Posterior vena cava (tissue), 2 donors: ENCODE measurements around the gene IL34. TPM values are rescaled to one million over a fixed set of nuclear protein-coding genes. Genes with fewer than 3 reads are reported as not detected.
"Not testable (repeated sequence)": the region's sequence is repeated elsewhere in the genome, so short reads cannot be mapped to it uniquely, and the experiment has no call there.

Experiments
- DNase-seq: peaks from one replicate; pipeline ENCODE4 v3.0.0-alpha.2; 2020; ENCODE audit warnings: low spot score
- intact Hi-C, 2 donors: fragments of 100-400 bp; cut with DNase I; formaldehyde crosslinking; loops; one replicate each; pipeline versions ENCODE4 v1.14.1 to v1.14.2; 2022 to 2023
- total RNA-seq, 2 donors: library from RNA; stranded (reverse); fragmentation: NEBNext Ultra II Directional; extraction: Animal tissue kit (Norgen Biotek cat#: 25700); gene quantifications; one replicate each; pipeline ENCODE4 v1.2.1, GENCODE V29; 2021
- donor health status: DM: yes; HTN: yes; CAD: no.
- donor health status: DM: yes; HTN: yes; CAD: no.

Gene IL34
- total RNA-seq, 2 donors from 2014 or later = 4.0 to 4.3 TPM

GRCh38 chr16:70665113-70665694 is 18.8 kb downstream of the IL34 start:
- DNase-seq = peak; percentile 74
- intact Hi-C loops = no loop called here

DNA sequence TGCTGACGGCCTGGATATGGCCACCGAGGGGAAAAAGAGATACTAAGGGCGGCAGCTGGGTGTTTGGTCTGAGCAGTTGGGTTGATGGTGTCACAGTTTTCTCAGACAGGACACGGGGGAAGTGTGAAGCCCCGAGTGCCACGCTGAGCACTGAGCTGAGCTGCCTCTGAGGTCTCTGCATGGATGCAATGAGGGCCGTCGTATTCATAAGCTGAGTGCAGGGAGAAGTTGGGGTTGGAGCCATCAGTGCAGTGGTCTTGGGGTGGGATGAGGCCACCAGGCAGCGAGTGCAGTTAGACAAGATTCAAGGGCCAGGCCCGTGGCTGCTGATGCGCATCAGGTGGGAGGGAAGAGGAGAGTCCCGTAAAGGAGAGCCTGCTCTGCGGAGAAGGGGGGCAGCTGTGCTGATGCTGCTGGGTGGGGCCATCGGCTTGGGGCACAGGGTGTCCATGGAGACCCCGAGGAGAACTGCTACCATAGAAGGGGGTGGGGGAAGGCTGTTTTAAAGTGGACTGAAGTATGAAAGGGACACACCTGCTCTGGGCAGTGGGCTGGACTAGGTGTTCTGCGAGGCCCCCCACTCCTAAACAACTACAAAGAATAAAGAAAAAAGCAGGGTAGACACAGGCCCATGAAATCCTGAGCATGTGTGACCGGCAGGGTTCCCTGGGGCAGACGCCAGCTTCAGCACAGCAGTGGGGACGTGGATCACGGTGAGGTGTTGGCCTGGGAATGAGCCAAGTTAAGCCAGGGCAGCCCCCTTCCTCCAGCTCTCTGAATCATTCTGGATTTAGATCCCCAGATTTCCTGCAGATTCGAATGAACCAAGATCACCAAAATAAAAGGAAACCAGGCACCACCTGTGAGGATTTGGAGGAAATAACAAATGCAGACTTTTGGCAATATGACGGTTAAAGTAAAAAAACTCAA is 19.7 kb downstream of the IL34 start:
- intact Hi-C loops = no loop called here
- DNase-seq = peak; percentile 65

- no peak for DNase-seq
- intact Hi-C loops = no loop called here
These were observed 23.8 kb downstream of the IL34 start for GRCh38 chr16:70670175-70670574.

GRCh38 chr16:70670938-70671337 is 24.6 kb downstream of the IL34 start:
- peak; percentile 45 for DNase-seq
- intact Hi-C loops = not testable (repeated sequence)

DNA sequence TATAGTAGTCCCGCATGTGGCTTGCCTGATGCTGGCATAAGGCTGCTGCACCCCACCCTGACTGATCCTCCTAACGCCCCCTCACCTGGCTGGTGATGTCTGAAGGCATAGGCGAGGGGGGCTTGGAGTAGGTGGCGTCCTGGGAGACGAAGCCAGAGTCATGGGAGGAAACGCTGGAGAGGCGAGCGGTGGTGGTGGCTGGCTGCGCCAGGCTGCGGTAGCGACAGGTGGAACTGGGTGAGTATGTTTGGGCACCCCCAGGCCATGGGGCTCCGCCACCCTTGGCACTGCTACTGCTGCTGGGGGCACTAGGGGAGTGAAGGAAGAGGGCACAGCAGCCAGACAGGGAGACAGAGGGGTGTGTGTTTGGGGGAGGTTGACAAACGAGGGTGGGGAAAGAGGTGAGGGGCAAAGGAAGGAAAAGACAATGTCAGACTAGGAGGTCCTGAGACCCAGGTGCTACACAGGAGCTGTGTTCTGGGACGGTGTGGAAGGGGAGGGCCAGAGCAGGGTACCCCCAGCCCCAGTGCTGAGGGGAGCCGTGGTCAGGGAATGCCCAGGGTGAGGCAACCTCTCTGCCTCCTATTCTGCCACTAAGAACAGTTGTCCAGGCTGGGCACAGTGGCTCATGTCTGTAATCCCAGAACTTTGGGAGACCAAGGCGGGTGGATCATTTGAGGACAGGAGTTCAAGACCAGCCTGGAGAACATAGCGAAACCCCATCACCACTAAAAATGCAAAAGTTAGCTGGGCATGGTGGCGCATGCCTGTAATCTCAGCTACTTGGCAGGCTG is 28.1 kb downstream of the IL34 start:
- DNase-seq = peak; percentile 72
- intact Hi-C loops = no loop called here

GRCh38 chr16:70675851-70676513 is 29.6 kb downstream of the IL34 start:
- intact Hi-C loops = no loop called here
- peak; percentile 82 for DNase-seq

DNA sequence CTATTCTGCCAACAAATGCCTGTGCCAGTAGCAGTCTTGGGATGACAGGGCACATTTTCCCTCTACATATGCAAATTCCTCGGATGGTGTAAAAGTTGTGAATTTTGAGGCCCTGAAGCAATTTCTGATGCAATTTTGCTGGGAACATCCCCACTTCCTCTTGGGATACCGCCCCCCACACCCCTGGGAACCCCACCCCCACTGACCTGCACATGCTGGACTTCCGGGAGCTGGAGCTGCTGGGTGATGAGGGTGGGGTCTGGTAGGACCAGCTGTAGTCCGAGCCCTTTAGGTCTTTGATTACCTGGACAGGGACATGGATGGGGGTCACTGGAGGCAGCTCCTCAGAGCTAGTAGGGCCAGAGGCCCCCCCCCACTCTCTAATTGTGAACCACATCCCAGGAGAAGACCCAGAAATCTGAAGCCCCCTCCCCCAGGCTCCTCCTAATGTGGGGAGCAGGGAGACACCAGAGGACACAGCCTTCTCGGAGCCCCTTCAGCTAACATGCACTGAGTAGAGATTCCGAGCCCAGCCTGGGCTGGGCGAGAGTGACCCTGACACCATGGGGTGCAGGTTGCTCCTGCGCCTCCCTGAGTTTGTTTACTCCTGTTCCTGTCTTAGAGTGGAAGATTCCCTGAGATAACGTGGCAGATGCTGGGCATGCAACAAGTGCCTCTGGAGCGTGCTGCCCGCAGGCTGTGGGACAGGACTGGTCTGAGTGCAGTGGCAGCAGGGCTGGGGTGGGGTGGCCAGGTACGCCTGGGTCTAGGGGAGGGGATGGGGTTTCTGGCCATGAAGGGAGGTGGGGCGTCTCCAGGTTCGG is 30.5 kb downstream of the IL34 start:
- DNase-seq = peak; percentile 73
- intact Hi-C loops = no loop called here

- intact Hi-C loops = no loop called here
- no peak for DNase-seq
These were observed 31.3 kb downstream of the IL34 start for GRCh38 chr16:70677499-70678120.

GRCh38 chr16:70678121-70678897 is 31.9 kb downstream of the IL34 start:
- intact Hi-C loops = no loop called here
- no peak for DNase-seq

DNA sequence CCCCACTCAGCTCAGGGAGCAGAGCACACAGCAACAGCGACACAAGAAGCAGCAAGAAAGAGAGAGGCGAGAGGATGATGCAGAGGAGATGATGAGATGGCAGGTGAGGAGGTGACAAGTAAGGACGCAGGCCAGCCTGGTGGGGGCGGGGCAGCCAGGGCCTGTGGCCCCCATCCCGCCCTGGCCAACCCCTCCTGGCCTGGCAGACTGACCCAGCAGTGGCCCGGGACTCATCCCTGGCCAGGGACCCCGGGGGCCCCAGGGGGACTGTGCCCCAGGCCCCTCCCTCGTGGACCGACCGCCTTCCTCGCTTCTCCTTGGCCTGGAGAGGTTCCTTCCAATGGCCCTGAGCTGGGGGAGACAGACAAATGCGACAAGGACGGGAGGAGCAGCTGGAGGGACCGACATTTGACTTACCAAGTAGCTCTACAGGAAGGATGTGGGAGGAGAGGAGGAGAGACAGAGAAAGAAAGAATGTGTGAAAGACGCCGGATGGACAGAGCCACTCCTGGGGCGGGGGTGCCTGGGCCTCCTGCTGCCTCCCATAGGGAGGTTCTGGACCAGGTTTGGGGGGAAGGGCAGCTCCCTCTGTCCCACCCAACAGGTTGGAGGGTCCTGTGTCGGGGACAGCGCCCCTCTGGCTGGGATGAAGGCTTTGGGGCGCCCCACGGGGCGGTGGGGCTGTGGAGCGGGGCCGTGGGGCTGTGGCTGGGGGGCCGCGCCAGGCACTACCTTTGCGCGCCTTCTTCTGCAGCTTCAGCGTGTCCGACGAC is 32.7 kb downstream of the IL34 start:
- intact Hi-C loops = no loop called here
- no peak for DNase-seq

DNA sequence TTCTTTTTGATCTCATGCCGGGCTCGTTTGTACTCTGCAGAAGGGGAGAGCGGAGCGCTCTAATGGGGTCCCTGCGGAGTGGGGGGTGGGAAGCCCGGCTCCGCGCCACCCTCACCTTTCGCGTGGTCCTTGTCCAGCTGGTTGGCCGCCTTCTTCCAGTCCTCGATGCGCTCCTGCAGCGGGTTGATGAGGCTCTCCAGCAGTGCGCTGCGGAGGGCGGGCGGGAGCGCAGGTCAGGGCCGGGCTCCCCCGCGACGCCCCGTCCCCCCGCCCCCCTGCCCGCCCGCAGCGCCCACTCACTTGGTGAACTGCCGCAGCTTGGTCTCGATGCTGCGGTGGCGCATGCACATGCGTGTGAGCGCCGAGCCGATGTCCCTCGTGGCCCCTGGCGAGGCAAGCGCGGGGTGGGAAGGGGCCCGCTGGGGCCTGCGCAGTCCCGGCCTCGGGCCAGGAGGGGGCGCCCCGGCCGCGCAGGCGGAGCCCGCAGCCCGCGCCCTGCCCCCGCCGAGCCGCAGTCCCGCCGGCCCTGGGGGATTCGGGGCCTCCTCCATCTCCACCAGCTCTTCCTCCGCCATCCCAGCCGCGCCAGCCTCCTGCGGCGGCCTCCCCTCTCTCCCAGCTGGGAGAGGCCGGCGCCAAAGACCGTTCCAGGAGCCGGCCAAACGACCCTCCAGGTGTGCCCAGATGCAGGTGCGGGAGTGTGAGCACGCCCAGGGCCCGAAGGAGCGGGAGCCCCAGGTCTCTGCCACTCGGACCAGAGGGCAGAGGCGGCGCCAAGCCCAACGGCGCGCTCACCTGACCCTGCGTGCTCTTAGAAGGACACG is 33.5 kb downstream of the IL34 start:
- no peak for DNase-seq

DNA sequence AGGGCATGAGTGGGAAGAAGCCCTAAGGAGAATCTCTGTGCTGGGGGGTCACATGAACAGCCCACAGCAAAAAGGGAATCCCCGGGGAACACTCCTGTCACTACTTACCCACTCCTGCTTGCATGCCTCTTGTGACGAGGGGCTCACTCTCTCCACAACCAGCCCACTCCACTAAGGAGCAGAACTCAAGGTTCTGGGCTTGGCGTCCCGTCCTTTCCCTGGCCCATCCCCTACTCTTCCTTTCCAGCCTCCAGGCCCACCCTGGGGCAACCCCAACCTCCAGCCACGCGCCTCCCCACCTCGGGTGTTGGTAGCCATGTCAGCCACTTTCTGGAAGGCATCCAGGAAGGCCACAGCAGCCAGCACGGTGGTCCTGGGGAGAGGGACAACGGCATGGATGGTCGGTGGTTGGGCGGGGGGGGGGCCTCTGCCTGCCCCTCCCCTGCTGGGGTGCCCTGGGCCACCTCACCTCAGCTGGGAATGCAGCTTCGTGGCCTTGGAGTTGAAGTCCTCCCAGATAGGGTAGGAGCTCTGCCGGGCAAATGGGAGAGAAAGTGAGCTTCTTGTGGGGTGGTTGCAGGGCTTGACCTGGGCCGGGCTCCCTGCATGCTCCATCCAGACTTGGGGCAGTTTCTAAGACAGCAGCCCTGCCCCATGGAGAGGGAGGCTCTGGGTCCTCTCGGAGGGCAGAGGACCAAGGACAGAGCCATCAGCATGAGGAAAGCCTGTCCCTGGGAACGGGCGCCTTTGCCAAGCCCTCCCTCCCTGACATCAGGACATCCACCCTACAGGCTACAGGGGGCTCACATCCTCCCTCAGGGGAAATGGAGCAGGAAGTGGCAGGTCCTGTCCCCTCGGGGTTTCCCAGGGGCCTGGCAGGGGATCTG is 34.4 kb downstream of the IL34 start:
- DNase-seq = no peak
- intact Hi-C loops = loop anchor here (5.0 kb wide), 4 partner anchors 57 to 92 kb away; no protein-coding TSS in a partner anchor

More for the DNA sequence above, 33.5 kb downstream of the IL34 start:
- intact Hi-C loops = loop anchor here (5.0 kb wide), 4 partner anchors 57 to 92 kb away; no protein-coding TSS in a partner anchor

DNA sequence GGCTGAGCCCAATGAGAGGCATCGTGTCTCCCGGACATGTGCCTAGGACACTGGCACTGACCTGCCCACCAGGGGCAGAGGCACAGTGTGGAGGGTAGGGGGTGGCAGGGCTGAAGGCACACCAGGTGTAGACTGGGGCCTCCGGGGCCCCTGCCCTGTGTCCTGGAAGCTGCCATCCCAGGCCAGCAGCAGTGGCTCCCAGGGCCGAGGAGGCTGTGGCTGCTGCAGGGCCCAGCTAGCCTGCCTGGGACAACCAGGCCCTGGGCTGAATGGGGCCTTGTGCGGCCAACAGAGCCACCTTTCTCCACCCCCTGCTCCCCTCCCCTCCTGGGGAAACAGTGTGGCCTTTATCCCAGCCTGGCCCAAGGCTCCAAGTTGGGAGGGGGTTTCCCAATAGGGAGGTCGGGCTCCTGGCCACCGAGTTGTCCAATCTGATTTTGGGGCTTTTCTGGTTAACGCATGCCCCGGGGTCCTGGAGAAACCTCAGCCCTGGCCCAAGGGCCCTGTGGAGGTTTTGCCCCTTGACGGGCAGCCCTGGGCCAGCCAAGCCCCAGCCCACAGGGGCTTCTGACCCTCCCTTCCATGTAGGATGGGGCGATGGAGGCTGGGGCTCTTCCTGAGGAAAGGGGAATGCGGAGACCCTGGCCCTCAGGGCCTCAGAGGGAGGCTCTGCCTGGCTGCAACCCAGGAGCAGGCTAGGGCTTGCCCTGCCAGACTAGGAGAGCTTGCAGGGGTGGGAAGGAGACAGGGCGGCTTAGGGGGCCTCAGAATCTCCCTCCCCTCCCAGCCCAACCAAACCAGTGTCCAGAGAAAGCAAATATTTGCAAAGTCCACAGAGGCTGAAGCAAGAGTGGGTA is 35.3 kb downstream of the IL34 start:
- DNase-seq = no peak
- intact Hi-C loops = loop anchor here (5.0 kb wide), 4 partner anchors 56 to 91 kb away; no protein-coding TSS in a partner anchor
